ENCODE measurements around the gene CPEB3.
"Not testable (repeated sequence)": the region's sequence is repeated elsewhere in the genome, so short reads cannot be mapped to it uniquely, and the experiment has no call there.

The CPEB3 gene

GRCh38 chr10:92027141-92027540 is 263.7 kb downstream of the CPEB3 start:
- H3K27ac ChIP-seq = no peak overlapping the region
- TF ChIP-seq, protein P1, sequence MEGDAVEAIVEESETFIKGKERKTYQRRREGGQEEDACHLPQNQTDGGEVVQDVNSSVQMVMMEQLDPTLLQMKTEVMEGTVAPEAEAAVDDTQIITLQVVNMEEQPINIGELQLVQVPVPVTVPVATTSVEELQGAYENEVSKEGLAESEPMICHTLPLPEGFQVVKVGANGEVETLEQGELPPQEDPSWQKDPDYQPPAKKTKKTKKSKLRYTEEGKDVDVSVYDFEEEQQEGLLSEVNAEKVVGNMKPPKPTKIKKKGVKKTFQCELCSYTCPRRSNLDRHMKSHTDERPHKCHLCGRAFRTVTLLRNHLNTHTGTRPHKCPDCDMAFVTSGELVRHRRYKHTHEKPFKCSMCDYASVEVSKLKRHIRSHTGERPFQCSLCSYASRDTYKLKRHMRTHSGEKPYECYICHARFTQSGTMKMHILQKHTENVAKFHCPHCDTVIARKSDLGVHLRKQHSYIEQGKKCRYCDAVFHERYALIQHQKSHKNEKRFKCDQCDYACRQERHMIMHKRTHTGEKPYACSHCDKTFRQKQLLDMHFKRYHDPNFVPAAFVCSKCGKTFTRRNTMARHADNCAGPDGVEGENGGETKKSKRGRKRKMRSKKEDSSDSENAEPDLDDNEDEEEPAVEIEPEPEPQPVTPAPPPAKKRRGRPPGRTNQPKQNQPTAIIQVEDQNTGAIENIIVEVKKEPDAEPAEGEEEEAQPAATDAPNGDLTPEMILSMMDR (conservative IDR thresholded peaks at IDR 0.05) = no peak
- TF ChIP-seq ZFX (IDR thresholded peaks at IDR 0.05) = no peak

GRCh38 chr10:92025340-92025739 is 265.5 kb downstream of the CPEB3 start:
- not testable (repeated sequence) for H3K27ac ChIP-seq

DNA sequence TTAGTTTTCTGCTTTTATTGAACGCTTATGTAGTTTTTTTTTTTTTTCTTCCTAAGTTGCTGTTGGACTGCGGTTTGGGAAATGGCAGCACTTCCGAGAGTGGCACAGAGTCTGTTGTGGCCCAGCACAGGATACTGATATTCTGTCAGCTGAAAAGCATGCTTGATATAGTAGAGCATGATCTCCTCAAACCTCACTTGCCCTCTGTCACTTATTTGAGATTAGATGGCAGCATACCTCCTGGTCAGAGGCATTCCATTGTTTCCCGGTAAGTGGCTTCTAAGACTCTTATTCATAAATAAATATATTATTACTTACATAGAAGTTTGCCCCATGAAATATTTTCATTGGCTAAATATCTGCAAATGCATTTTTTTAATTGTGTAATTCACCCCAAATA is 266.2 kb downstream of the CPEB3 start:
- H3K27ac ChIP-seq = no peak overlapping the region
- TF ChIP-seq, protein P1 (conservative IDR thresholded peaks at IDR 0.05) = no peak
- TF ChIP-seq ZFX (IDR thresholded peaks at IDR 0.05) = no peak

DNA sequence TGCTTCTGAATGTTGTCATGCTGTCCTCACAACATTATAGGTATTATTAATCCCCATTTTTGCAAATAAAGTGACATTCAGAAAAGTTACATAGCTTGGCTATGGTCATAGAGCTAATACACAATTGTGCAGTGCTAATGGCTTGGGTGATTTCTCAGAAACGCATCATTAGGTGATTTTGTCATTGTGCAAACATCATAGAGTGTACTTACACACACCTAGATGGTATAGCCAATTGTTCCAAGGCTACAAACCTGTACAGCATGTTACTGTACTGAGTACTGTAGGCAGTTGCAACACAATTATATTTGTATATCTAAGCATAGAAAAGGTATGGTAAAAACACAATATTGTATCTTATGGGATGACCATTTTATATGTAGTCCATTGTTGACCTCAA is 276.3 kb downstream of the CPEB3 start:
- TF ChIP-seq, protein P1 (conservative IDR thresholded peaks at IDR 0.05) = no peak
- TF ChIP-seq ZFX (IDR thresholded peaks at IDR 0.05) = no peak
- no peak overlapping the region for H3K27ac ChIP-seq

DNA sequence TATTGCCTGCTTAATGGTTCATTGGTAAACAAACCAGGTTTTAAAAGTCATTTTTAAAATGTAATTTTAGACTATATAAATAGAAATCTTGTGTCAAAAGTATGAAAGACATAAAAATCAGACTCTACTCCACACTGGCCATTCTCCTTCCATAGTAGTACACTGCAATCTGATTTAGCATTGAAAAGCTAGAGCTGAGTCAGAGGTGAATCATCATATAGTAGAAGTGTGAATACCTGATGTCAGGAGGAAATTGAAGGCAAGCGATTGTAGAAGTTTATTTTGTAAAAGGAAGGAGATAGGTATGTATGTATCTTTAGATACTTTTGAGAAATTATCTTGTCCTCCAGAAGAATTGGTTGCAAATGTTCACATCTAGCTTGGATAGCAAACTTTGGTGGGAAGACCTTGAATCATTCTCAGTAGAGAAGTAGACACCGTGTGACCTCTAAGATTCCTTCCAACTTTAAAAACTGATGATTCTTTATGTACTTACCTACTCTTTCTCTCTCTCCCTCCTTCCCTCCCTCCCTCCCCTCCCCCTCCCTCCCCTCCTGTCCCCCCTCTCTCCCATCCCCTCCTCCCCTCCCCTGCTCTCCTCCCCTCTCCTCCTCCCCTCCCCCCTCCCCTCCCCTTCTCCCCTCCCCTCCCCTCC is 279.2 kb downstream of the CPEB3 start:
- TF ChIP-seq, protein P1 (conservative IDR thresholded peaks at IDR 0.05) = no peak
- TF ChIP-seq ZFX (IDR thresholded peaks at IDR 0.05) = no peak
- H3K27ac ChIP-seq = no peak overlapping the region

- H3K27ac ChIP-seq = no peak overlapping the region
- TF ChIP-seq, protein P1 (conservative IDR thresholded peaks at IDR 0.05) = no peak
- no peak for TF ChIP-seq ZFX (IDR thresholded peaks at IDR 0.05)
Measured at GRCh38 chr10:92010047-92010735, 280.7 kb downstream of the CPEB3 start.

DNA sequence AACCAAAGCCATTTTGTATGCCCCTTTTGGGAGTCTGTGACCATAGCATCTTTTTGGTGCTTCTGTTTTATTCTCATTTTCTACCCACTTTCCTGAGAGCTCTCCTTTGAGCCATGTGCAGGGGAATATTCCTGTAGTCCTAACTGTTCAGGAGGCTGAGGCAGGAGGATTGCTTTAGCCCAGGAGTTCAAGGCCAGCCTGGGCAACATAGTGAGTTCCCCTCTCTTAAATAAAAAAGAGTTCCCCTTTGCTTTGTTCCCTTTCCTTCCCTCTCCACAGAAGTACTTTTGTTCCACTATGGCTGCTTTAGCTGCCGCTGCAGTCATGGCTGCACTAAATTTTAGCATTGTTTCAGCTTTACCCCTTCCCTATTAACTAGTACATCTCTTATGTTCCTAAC is 281.4 kb downstream of the CPEB3 start:
- no peak for TF ChIP-seq ZFX (IDR thresholded peaks at IDR 0.05)
- TF ChIP-seq, protein P1 (conservative IDR thresholded peaks at IDR 0.05) = no peak
- no peak overlapping the region for H3K27ac ChIP-seq

DNA sequence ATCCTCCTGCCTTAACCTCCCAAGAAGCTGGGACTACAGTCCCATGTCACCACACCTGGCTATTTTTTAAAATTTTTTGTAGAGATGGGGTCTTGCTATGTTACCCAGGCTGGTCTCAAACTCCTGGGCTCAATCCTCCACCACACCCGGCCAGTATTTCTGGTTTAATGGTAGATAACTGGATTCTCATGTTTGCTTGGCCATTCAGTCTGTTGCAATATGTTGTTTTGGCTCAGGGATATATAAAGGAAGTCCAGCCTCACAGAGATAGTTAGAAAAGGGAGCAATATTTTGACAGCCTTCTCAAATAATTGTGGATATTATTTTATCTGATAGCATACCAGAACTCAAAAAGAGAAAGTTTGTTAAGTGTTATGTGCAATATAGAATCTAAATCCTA is 284.9 kb downstream of the CPEB3 start:
- TF ChIP-seq ZFX (IDR thresholded peaks at IDR 0.05) = no peak
- TF ChIP-seq, protein P1 (conservative IDR thresholded peaks at IDR 0.05) = no peak
- no peak overlapping the region for H3K27ac ChIP-seq
